ENCODE measurements around the gene CNRIP1. TPM values are rescaled to one million over a fixed set of nuclear protein-coding genes. Genes with fewer than 3 reads are reported as not detected.

The CNRIP1 gene
- total and polyA plus RNA-seq, 5 donors: 16.8 to 24.1 (median 17.9) TPM

Other genes starting within 250 kb of the CNRIP1 start
- gene PNO1, start 162.1 kb downstream of the CNRIP1 start, total RNA-seq: 10 to 100 TPM in 1 of 4 donors, 1 to 10 TPM in 3; 8.3 to 15.8 (median 8.5) TPM
- gene PNO1, start 162.1 kb downstream of the CNRIP1 start, polyA plus RNA-seq: 7.0 TPM
- 10 to 100 TPM; 37.9 to 46.2 (median 42.9) TPM for gene PPP3R1, start 67.4 kb downstream of the CNRIP1 start, total RNA-seq
- 21.4 TPM for gene PPP3R1, start 67.4 kb downstream of the CNRIP1 start, polyA plus RNA-seq
- gene PLEK, start 45.3 kb upstream of the CNRIP1 start, total RNA-seq: 1 to 10 TPM; 4.0 to 6.6 (median 4.3) TPM
- 1.3 TPM for gene PLEK, start 45.3 kb upstream of the CNRIP1 start, polyA plus RNA-seq
- 1 to 10 TPM in 1 of 4 donors, under 1 TPM in 3; 0.42 to 1.1 (median 0.95) TPM for gene FBXO48, start 147.3 kb upstream of the CNRIP1 start, total RNA-seq
- gene FBXO48, start 147.3 kb upstream of the CNRIP1 start, polyA plus RNA-seq: 0.61 TPM
- gene APLF, start 147.6 kb upstream of the CNRIP1 start, total RNA-seq: 1 to 10 TPM; 6.2 to 7.6 (median 6.7) TPM
- gene APLF, start 147.6 kb upstream of the CNRIP1 start, polyA plus RNA-seq: 0.72 TPM

Measured in right cardiac atrium (tissue), 5 donors.